Left lobe of liver (tissue), 2 donors: ENCODE results near the gene PPP3CB. TPM values are rescaled to one million over a fixed set of nuclear protein-coding genes. Genes with fewer than 3 reads are reported as not detected.

Source experiments
- ATAC-seq: fragments of 200-7000 bp; cut with Tn5 transposase; one replicate; pipeline ENCODE4 v1.9.1; 2020; ENCODE audit warnings: mild to moderate bottlenecking, moderate library complexity
- DNase-seq: peaks from one replicate; pipeline ENCODE4 v3.0.0-alpha.2; 2020; ENCODE audit warnings: low spot score
- total RNA-seq: library from RNA; stranded (reverse); gene quantifications from one replicate; pipeline ENCODE4 v1.2.1, GENCODE V29; 2021
- donor health status: DM: no; HTN: no; CAD: no; lungs with moderate emphysema.
- donor health status: DM: no; HTN: yes; CAD: no.

Gene PPP3CB
- 10.7 TPM for total RNA-seq

- ATAC-seq = peak; percentile 85
- peak; percentile 91 for DNase-seq
Observed at GRCh38 chr10:73495884-73496674, at the start of gene PPP3CB. TSS of gene PPP3CB (minus strand) at chr10:73496024. CDS start at chr10:73495889, 135 bp downstream.

- DNase-seq (no peak), ATAC-seq (no peak)
Observed at GRCh38 chr10:73545357-73545756, 49.5 kb upstream of the PPP3CB start.

GRCh38 chr10:73537709-73538108 lies 41.9 kb upstream of the PPP3CB start:
- DNase-seq = no peak
- ATAC-seq = no peak

GRCh38 chr10:73537288-73537687 lies 41.5 kb upstream of the PPP3CB start:
- DNase-seq = no peak
- no peak for ATAC-seq

GRCh38 chr10:73534857-73535256 lies 39.0 kb upstream of the PPP3CB start:
- ATAC-seq = no peak

GRCh38 chr10:73529089-73529832 lies 33.4 kb upstream of the PPP3CB start:
- DNase-seq (peak; percentile 46), ATAC-seq (peak; percentile 100)

More at GRCh38 chr10:73534857-73535256, 39.0 kb upstream of the PPP3CB start:
- no peak for DNase-seq

GRCh38 chr10:73522263-73522662 lies 26.4 kb upstream of the PPP3CB start:
- no peak for DNase-seq
- ATAC-seq = no peak

- ATAC-seq = no peak
- no peak for DNase-seq
Observed at GRCh38 chr10:73519336-73519735, 23.5 kb upstream of the PPP3CB start.

- no peak for DNase-seq
- ATAC-seq = no peak
Observed at GRCh38 chr10:73517166-73517888, 21.5 kb upstream of the PPP3CB start.

GRCh38 chr10:73512207-73512743 lies 16.5 kb upstream of the PPP3CB start:
- ATAC-seq (no peak), DNase-seq (no peak)

- DNase-seq (no peak), ATAC-seq (no peak)
Observed at GRCh38 chr10:73509695-73510094, 13.9 kb upstream of the PPP3CB start.

GRCh38 chr10:73506491-73506890 lies 10.7 kb upstream of the PPP3CB start:
- ATAC-seq (no peak), DNase-seq (no peak)

GRCh38 chr10:73506074-73506473 lies 10.2 kb upstream of the PPP3CB start:
- DNase-seq (no peak), ATAC-seq (no peak)

- DNase-seq (no peak), ATAC-seq (no peak)
Observed at GRCh38 chr10:73503037-73503436, 7.2 kb upstream of the PPP3CB start.

- DNase-seq (no peak), ATAC-seq (no peak)
Observed at GRCh38 chr10:73501651-73502050, 5.8 kb upstream of the PPP3CB start.

GRCh38 chr10:73497623-73498022 lies 1.8 kb upstream of the PPP3CB start:
- ATAC-seq = no peak
- DNase-seq = no peak

- DNase-seq (peak; percentile 96), ATAC-seq (peak; percentile 96)
Observed at GRCh38 chr10:73495226-73495883, 469 bp downstream of the PPP3CB start.

GRCh38 chr10:73494877-73495225 lies 973 bp downstream of the PPP3CB start:
- DNase-seq (no peak), ATAC-seq (no peak)

- DNase-seq (no peak), ATAC-seq (no peak)
Observed at GRCh38 chr10:73494213-73494612, 1.6 kb downstream of the PPP3CB start.

- no peak for DNase-seq
- no peak for ATAC-seq
Observed at GRCh38 chr10:73493781-73494180, 2.0 kb downstream of the PPP3CB start.

GRCh38 chr10:73486601-73487000 lies 9.2 kb downstream of the PPP3CB start:
- no peak for ATAC-seq

More at GRCh38 chr10:73486601-73487000, 9.2 kb downstream of the PPP3CB start:
- no peak for DNase-seq
